GM12891 (cell line): Measurements from ENCODE around the gene MMP14.

Experiments
- PAX5 ChIP-seq: IDR thresholded peaks from 2 replicates; pipeline ENCODE4 v1.6.1; 2011; ENCODE audit warnings: low read length, moderate library complexity, mild to moderate bottlenecking; ENCODE audit not compliant: insufficient read depth, severe bottlenecking
- POLR2A ChIP-seq: IDR thresholded peaks from 2 replicates; pipeline ENCODE4 v1.6.1; 2011; ENCODE audit warnings: low read depth, low read length, control low read depth
- POLR2AphosphoS5 ChIP-seq: IDR thresholded peaks from 2 replicates; pipeline ENCODE4 v1.6.1; 2011; ENCODE audit warnings: low read depth, low read length, control low read depth
- TAF1 ChIP-seq: IDR thresholded peaks from 2 replicates; pipeline ENCODE4 v1.6.1; 2011; ENCODE audit warnings: low read depth, low read length, control low read depth

GRCh38 chr14:22884076-22884737 lies 47.8 kb downstream of the MMP14 start:
- TF ChIP-seq PAX5 (no peak), POLR2A (no peak), POLR2AphosphoS5 (no peak), TAF1 (no peak)
